ENCODE data around the gene RNU1-2.
"Not testable (repeated sequence)": the region's sequence is repeated elsewhere in the genome, so short reads cannot be mapped to it uniquely, and the experiment has no call there.

Gene RNU1-2

GRCh38 chr1:16888860-16889816, 6.6 kb upstream of the RNU1-2 start:
- DNase-seq (ENCODE audit: low read depth) = peak; percentile 71

- DNase-seq (ENCODE audit: low read depth) = not testable (repeated sequence)
Measured at GRCh38 chr1:16890539-16891021, 5.2 kb upstream of the RNU1-2 start.

DNA sequence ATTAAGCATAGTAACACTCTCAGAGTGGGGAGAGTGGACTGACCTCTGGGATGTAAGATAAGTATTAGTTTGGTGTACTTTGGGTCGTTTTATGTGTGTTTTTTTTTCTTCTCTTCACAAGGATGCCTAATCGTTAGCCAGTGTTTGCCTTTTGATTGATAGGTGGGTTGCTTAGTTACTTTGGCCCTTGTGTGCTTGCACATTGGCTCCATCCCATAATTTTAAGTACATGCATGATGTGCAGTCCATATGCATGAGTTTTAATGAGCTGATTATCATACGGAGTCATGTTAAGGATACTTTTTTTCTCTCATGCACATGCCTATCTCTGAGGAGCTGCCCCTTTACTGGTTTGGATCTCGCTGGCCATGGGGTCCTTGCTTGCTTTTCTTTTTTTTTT, 4.7 kb upstream of the RNU1-2 start:
- not testable (repeated sequence) for DNase-seq (ENCODE audit: low read depth)

GRCh38 chr1:16892978-16893525, 2.7 kb upstream of the RNU1-2 start:
- DNase-seq (ENCODE audit: low read depth) = not testable (repeated sequence)

- not testable (repeated sequence) for DNase-seq (ENCODE audit: low read depth)
Measured at GRCh38 chr1:16893796-16894195, 2.0 kb upstream of the RNU1-2 start.

DNA sequence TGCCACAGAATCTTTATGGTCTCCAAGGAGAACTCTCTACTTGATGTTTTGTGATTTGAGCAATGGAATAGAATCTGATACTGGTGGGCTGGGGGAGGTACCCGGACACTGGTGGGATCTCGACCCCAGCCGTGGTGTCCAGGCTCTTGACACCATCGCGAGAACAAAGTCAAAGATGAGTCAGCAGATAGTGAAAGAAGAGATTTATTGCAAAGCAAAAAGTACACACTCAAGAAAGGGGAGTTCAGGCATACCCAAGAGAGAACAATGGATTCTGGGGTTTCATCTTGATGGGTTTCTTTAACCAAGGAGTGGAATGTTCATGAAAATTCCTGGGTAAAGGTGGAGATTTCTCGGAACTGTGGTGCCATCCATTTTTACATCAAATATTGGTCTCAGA, 1.4 kb upstream of the RNU1-2 start:
- DNase-seq (ENCODE audit: low read depth) = not testable (repeated sequence)

DNA sequence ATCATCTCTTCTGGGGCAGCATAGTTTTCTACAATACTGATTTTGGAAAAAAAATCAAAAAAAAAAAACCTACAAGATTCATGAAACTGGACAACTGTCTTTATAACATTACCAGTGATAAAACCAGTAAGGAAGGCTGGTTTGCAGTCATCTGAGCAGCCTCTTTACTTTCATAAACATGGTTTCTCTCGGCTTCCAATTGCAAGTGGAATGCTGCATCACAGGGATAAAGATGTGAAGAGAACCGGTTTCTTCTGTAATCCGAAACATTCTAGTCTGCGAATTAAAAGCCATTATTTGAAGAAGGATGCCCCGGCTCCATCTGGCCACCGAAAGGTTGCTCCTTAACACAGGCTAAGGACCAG, 565 bp upstream of the RNU1-2 start:
- DNase-seq (ENCODE audit: low read depth) = not testable (repeated sequence)

DNA sequence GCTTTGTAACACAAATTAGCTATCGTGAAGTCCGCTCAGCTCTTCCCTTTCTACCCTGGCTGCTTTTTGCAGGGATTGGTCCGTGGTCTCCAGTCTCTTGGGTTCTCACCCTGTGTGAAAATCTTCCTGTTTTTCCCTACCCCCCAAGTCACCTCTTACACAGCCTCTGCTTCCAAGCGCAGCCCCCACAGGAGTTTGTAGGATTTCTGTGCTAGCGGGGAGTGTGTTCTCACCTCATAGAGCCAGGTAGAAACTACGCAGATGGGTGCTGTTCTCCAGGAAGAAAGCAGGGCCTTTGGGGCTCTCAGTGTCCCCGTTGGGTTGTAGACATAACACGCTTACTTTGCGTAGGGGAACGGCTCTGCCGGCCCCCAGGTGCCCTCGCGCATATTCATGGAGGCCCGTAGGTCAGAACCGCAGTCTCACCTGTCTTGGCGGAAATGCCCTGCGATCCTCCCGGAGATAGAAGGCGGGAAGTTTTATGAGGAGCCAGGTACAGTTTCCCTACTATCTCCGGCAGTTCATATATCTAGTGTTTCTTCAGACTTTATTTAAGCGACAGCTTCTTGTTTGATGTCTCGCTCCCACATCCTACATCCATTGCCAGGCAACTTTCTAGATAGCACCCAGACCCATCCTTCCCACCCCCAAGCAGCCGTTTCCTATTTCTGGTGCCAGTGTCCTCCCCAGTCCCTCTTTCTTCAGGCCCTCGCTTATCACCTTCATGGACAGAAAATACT, 706 bp downstream of the RNU1-2 start:
- peak; percentile 86 for DNase-seq (ENCODE audit: low read depth)

GRCh38 chr1:16897653-16898052, 1.9 kb downstream of the RNU1-2 start:
- DNase-seq (ENCODE audit: low read depth) = not testable (repeated sequence)

GRCh38 chr1:16898298-16898697, 2.5 kb downstream of the RNU1-2 start:
- DNase-seq (ENCODE audit: low read depth) = not testable (repeated sequence)

DNA sequence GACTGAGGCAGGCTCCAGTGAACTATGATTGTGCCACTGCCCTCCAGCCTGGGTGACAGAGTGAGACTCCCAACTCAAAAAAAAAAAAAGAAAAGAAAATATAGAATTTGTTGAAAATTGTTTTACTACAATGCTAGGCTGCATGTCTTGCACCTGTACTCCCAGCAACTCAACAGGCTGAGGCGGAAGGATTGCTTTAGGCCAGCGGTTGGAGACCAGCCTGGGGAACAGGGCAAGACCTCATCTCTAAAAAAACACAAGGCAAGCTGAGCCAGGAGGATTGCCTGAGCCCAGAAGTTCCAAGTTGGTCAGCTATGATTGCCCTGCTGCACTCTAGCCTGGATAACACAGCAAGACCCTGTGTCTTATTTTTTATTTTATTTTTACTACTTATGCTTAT, 3.2 kb downstream of the RNU1-2 start:
- not testable (repeated sequence) for DNase-seq (ENCODE audit: low read depth)

- DNase-seq (ENCODE audit: low read depth) = no peak
Measured at GRCh38 chr1:16900751-16901150, 5.0 kb downstream of the RNU1-2 start.

DNA sequence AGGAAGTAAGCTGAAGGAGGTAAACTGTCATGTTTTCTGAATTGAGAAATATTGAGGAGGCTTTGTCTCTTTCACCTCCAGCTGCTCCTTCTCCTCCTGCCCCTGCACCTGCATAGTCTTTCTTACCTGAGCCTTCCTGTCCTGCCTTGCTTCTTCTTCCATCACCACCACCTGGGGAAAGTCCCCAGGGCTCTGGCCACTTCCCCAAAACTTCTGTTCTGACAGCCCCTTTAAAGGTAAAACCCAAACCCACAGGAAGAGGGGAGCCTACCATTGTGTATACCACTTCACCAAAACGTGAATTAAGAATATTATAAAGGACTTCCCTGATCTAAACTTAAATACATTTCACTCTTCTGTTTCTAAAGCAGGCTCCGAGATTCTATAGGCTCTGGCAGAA, 5.6 kb downstream of the RNU1-2 start:
- DNase-seq (ENCODE audit: low read depth) = not testable (repeated sequence)

DNA sequence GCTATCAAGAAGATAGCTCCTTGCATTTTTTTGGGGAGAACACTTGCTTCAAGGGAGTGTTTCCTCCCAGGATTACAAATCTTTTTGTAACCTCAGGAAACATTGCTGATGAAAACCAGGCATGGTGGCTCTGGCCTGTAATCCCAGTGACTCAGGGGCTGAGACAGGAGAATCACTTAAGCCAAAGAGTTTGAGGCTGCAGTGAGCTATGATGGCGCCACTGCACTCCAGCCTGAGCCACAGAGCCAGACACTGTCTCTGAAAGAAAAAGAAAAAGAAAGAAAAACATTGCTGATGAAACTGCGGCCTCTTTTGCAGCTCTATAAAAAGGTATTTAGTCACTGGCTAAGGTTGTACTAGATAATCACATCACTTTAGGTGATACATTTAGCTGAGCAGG, 7.3 kb downstream of the RNU1-2 start:
- no peak for DNase-seq (ENCODE audit: low read depth)

DNA sequence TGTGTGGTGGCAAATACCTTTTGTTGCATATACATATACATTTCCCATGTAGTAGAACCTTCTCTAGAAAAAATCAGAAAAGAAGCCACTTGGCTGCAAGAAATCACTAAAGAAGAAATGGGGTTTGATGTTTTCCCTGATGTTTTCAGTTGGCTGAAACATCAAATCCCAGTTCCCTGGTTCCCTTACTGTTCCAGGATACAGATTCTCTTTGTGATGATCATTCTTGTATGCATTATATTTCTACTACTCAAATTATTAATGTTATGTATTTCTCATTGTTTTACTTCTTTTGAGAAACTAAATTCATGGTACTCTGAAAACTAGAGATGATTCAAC, 7.6 kb downstream of the RNU1-2 start:
- no peak for DNase-seq (ENCODE audit: low read depth)

GRCh38 chr1:16904560-16905109, 8.9 kb downstream of the RNU1-2 start:
- peak; percentile 99 for DNase-seq (ENCODE audit: low read depth)

DNA sequence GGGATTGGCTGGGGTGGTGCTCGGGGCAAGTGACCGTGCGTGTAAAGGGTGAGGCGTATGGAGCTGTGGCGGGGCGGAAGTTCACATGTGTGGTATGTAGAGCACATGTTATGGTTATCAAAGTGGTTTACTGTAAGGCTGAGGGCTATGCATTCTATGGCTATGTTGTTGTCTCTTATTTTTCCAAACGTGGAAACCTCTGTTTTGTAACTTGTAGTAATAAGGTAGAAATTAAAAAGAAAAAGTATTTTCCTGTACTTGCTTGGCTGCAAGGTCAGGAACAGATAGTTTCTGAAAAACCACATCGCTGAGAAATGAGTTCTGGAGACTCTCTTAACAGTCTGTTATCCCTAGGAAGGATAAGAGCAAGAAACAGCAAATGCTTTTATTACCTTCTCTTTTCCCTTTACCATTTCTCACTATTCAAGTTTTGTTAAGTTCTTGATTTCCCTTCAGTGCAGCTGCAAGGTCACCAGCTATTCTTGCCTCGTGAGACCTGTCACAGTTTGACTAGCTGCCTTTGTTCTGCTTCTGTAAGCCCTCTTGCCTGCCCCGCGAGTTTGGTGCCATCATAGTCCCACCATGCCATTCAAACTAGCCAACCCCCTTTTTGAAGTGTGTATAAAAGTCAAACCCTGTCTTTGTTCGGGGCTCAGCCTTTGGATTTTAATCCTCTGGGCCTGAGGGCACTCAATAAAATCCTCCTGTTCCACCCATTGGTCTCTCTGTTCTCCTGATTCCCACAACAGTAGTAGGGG, 9.5 kb downstream of the RNU1-2 start:
- peak; percentile 56 for DNase-seq (ENCODE audit: low read depth)

GRCh38 chr1:16905868-16906702, 10.3 kb downstream of the RNU1-2 start:
- no peak for DNase-seq (ENCODE audit: low read depth)

GRCh38 chr1:16906873-16907272, 11.1 kb downstream of the RNU1-2 start:
- DNase-seq (ENCODE audit: low read depth) = no peak

GRCh38 chr1:16907870-16908758, 12.3 kb downstream of the RNU1-2 start:
- no peak for DNase-seq (ENCODE audit: low read depth)

Data from activated T-cell treated with anti-CD3 and anti-CD28 coated beads for 24 hours (primary cell).